Body of pancreas (tissue), 4 donors: Measurements from ENCODE around the gene MYLK.

ENCODE experiments used
- POLR2A ChIP-seq, 3 donors: fragments of 450-650 bp; IDR thresholded peaks; one replicate each; pipeline ENCODE4 v1.6.1; 2016; ENCODE audit warnings: antibody characterized with exemption in 3 of 3, mild to moderate bottlenecking in 2 of 3
- TF ChIP-seq, protein P1 (sequence below), 7 experiments: fragments of 450-650 bp in 4 of 7; fragments of 200-600 bp in 3 of 7; sonication (generic) in 3 of 7; IDR thresholded peaks; one replicate each; pipeline ENCODE4 v1.5.1; 2016 to 2019; ENCODE audit warnings: antibody characterized with exemption in 7 of 7

DNA sequence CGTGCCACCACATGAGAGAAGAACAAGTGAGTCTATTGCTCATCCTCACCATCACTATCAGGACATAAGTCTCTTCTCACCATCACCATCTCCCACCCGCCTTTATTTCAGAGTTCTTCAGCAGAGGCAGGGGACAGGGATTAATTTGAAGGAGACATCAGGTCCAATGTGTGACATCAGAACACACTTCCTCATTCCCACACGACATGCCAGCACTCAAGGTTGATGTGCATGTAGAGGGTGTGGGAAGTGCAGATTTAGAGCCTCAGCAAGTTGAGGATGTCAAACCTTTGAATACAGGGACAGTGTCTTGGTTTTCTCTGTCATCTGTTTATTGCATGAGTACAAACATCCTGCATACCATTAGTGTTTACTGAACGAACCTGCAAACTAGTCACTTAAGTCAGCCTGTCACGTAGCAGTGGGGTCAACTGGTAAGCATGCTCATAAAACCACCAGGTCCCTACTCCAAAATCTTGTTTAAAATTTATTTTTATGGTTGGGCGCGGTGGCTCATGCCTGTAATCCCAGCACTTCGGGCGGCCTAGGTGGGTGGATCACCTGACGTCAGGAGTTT is 104.4 kb downstream of the MYLK start:
- TF ChIP-seq, protein P1, sequence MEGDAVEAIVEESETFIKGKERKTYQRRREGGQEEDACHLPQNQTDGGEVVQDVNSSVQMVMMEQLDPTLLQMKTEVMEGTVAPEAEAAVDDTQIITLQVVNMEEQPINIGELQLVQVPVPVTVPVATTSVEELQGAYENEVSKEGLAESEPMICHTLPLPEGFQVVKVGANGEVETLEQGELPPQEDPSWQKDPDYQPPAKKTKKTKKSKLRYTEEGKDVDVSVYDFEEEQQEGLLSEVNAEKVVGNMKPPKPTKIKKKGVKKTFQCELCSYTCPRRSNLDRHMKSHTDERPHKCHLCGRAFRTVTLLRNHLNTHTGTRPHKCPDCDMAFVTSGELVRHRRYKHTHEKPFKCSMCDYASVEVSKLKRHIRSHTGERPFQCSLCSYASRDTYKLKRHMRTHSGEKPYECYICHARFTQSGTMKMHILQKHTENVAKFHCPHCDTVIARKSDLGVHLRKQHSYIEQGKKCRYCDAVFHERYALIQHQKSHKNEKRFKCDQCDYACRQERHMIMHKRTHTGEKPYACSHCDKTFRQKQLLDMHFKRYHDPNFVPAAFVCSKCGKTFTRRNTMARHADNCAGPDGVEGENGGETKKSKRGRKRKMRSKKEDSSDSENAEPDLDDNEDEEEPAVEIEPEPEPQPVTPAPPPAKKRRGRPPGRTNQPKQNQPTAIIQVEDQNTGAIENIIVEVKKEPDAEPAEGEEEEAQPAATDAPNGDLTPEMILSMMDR (IDR thresholded peaks at IDR 0.05) = no peak
- TF ChIP-seq POLR2A (IDR thresholded peaks at IDR 0.05) = no peak
